Measurements from ENCODE around the gene WDR73. TPM values are rescaled to one million over a fixed set of nuclear protein-coding genes. Genes with fewer than 3 reads are reported as not detected.

WDR73 gene
- total and polyA plus RNA-seq, 2 of the 8 experiments (the other 6 are each of a cell fraction or from before 2014, with no cell fraction given), result 22.7 to 23.1 TPM

- no peak for TF ChIP-seq ASH2L (IDR thresholded peaks at IDR 0.05; ENCODE audit: low read length)
- TF ChIP-seq POU5F1 (IDR thresholded peaks at IDR 0.05; ENCODE audit: low read depth, low read length), result peak; percentile 87; the same call in 1 of the 2 replicates
- no peak for TF ChIP-seq TAF1 (IDR thresholded peaks at IDR 0.05; ENCODE audit: low read depth, low read length)
- no peak for TF ChIP-seq E2F6 (IDR thresholded peaks at IDR 0.05)
- TF ChIP-seq RXRA (IDR thresholded peaks at IDR 0.05; ENCODE audit: insufficient read depth, low read depth, low read length), result no peak
- peak; percentile 60; the same call in 1 of the 2 replicates for TF ChIP-seq SP1 (IDR thresholded peaks at IDR 0.05; ENCODE audit: low read depth, low read length)
- TF ChIP-seq NANOG (IDR thresholded peaks at IDR 0.05; ENCODE audit: insufficient read depth, low read depth, low read length, poor library complexity, severe bottlenecking), result peak; percentile 87
- TF ChIP-seq MAX (IDR thresholded peaks at IDR 0.05), result no peak
- no peak for TF ChIP-seq SIN3A (conservative IDR thresholded peaks at IDR 0.05 in 1 of 2, IDR thresholded peaks at IDR 0.05 in 1 of 2; ENCODE audit: low read depth in 1 of 2, low read length in 2 of 2)
- peak in 1 of 2 experiments; percentile 30; a peak in 1 of 3 replicates for TF ChIP-seq EP300 (IDR thresholded peaks at IDR 0.05; ENCODE audit: borderline replicate concordance in 1 of 2, low read depth in 2 of 2, low read length in 2 of 2)
- peak; percentile 42 to 84; a peak in 2 of 4 replicates for TF ChIP-seq HDAC2 (IDR thresholded peaks at IDR 0.05; ENCODE audit: borderline replicate concordance in 1 of 2, low read depth in 2 of 2, low read length in 2 of 2)
- no peak for TF ChIP-seq SAP30 (IDR thresholded peaks at IDR 0.05; ENCODE audit: insufficient read depth, insufficient replicate concordance, low read length)
Measured at GRCh38 chr15:84603630-84604379, 50.3 kb downstream of the WDR73 start (continued).
